ENCODE results near the gene SLC44A3. TPM values are rescaled to one million over a fixed set of nuclear protein-coding genes. Genes with fewer than 3 reads are reported as not detected.

Gene SLC44A3
- polyA plus RNA-seq, 1 of the 3 experiments (the other 2 are of a cell fraction), result 2.6 TPM

GRCh38 chr1:94843430-94843829 is 23.3 kb downstream of the SLC44A3 start:
- Histone ChIP-seq H3K27ac (ENCODE audit: low read depth in 2 of 2, low read length in 1 of 2) (no peak overlapping the region), H3K4me1 (ENCODE audit: control insufficient read depth in 1 of 2, insufficient read depth in 2 of 2, low read depth in 1 of 2, low read length in 1 of 2) (peaks cover 0 to 2% of the 10 kb centered on the region in 2 experiments; a peak in 1 of 4 replicates), H3K9me2 (no peaks in the 10 kb centered on the region), H3K79me2 (ENCODE audit: insufficient read depth) (no peaks in the 10 kb centered on the region), H3K4me2 (no peak overlapping the region), H3K36me3 (replicated peaks in 1 of 2; ENCODE audit: control insufficient read depth in 1 of 2, insufficient read depth in 2 of 2, low read length in 1 of 2) (no peaks in the 10 kb centered on the region), H3K27me3 (ENCODE audit: insufficient read depth) (no peaks in the 10 kb centered on the region), H2AFZ (ENCODE audit: low read depth) (no peak overlapping the region), H4K20me1 (ENCODE audit: insufficient read depth) (no peaks in the 10 kb centered on the region), H3K9me3 (no peaks in the 10 kb centered on the region), H3K4me3 (ENCODE audit: low read depth in 2 of 2, low read length in 1 of 2) (no peak overlapping the region), H3F3A (replicated peaks; ENCODE audit: insufficient read depth) (no peaks in the 10 kb centered on the region), H3K9ac (no peak overlapping the region)
- POLR2A ChIA-PET, result no interaction called here
- CTCF ChIA-PET, result interaction anchor here (0.8 to 4.4 kb wide), 4 partner anchors 12 to 200 kb away, joined by 3 to 29 read pairs (median 6); no protein-coding TSS in a partner anchor
- WGBS (ENCODE audit: low lambda C conversion rate), result 97% methylated on average over 6 of the region's 6 CpGs
- no peak for DNase-seq
- TF ChIP-seq RFX5 (IDR thresholded peaks at IDR 0.05; ENCODE audit: low read length) (no peak), TEAD4 (IDR thresholded peaks at IDR 0.05; ENCODE audit: borderline replicate concordance, insufficient read depth) (no peak), TCF12 (IDR thresholded peaks at IDR 0.05) (no peak), SMC3 (IDR thresholded peaks at IDR 0.05; ENCODE audit: low read depth, low read length) (no peak), FOXJ3 (CRISPR knock-in tag; IDR thresholded peaks at IDR 0.05) (no peak), NRF1 (IDR thresholded peaks at IDR 0.05; ENCODE audit: low read depth, low read length) (no peak), USF1 (IDR thresholded peaks at IDR 0.05; ENCODE audit: borderline replicate concordance, low read depth) (no peak), SIN3A (IDR thresholded peaks at IDR 0.05; ENCODE audit: borderline replicate concordance, low read depth, low read length) (no peak), USF2 (IDR thresholded peaks at IDR 0.05; ENCODE audit: borderline replicate concordance, low read depth, low read length) (no peak), RAD21 (IDR thresholded peaks at IDR 0.05; ENCODE audit: low read length) (no peak), ELF1 (IDR thresholded peaks at IDR 0.05) (no peak), EP300 (IDR thresholded peaks at IDR 0.05; ENCODE audit: borderline replicate concordance in 1 of 2, low read depth in 1 of 2, low read length in 1 of 2) (no peak), JUND (IDR thresholded peaks at IDR 0.05) (no peak)
- TF ChIP-seq, protein P1, sequence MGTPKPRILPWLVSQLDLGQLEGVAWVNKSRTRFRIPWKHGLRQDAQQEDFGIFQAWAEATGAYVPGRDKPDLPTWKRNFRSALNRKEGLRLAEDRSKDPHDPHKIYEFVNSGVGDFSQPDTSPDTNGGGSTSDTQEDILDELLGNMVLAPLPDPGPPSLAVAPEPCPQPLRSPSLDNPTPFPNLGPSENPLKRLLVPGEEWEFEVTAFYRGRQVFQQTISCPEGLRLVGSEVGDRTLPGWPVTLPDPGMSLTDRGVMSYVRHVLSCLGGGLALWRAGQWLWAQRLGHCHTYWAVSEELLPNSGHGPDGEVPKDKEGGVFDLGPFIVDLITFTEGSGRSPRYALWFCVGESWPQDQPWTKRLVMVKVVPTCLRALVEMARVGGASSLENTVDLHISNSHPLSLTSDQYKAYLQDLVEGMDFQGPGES (IDR thresholded peaks at IDR 0.05; ENCODE audit: low read depth, low read length), result no peak
- TF ChIP-seq, protein P2, sequence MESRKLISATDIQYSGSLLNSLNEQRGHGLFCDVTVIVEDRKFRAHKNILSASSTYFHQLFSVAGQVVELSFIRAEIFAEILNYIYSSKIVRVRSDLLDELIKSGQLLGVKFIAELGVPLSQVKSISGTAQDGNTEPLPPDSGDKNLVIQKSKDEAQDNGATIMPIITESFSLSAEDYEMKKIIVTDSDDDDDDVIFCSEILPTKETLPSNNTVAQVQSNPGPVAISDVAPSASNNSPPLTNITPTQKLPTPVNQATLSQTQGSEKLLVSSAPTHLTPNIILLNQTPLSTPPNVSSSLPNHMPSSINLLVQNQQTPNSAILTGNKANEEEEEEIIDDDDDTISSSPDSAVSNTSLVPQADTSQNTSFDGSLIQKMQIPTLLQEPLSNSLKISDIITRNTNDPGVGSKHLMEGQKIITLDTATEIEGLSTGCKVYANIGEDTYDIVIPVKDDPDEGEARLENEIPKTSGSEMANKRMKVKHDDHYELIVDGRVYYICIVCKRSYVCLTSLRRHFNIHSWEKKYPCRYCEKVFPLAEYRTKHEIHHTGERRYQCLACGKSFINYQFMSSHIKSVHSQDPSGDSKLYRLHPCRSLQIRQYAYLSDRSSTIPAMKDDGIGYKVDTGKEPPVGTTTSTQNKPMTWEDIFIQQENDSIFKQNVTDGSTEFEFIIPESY (IDR thresholded peaks at IDR 0.05; ENCODE audit: borderline replicate concordance, low read depth), result no peak
- TF ChIP-seq, protein P3, sequence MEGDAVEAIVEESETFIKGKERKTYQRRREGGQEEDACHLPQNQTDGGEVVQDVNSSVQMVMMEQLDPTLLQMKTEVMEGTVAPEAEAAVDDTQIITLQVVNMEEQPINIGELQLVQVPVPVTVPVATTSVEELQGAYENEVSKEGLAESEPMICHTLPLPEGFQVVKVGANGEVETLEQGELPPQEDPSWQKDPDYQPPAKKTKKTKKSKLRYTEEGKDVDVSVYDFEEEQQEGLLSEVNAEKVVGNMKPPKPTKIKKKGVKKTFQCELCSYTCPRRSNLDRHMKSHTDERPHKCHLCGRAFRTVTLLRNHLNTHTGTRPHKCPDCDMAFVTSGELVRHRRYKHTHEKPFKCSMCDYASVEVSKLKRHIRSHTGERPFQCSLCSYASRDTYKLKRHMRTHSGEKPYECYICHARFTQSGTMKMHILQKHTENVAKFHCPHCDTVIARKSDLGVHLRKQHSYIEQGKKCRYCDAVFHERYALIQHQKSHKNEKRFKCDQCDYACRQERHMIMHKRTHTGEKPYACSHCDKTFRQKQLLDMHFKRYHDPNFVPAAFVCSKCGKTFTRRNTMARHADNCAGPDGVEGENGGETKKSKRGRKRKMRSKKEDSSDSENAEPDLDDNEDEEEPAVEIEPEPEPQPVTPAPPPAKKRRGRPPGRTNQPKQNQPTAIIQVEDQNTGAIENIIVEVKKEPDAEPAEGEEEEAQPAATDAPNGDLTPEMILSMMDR (IDR thresholded peaks at IDR 0.05), result no peak
- TF ChIP-seq, protein P4, sequence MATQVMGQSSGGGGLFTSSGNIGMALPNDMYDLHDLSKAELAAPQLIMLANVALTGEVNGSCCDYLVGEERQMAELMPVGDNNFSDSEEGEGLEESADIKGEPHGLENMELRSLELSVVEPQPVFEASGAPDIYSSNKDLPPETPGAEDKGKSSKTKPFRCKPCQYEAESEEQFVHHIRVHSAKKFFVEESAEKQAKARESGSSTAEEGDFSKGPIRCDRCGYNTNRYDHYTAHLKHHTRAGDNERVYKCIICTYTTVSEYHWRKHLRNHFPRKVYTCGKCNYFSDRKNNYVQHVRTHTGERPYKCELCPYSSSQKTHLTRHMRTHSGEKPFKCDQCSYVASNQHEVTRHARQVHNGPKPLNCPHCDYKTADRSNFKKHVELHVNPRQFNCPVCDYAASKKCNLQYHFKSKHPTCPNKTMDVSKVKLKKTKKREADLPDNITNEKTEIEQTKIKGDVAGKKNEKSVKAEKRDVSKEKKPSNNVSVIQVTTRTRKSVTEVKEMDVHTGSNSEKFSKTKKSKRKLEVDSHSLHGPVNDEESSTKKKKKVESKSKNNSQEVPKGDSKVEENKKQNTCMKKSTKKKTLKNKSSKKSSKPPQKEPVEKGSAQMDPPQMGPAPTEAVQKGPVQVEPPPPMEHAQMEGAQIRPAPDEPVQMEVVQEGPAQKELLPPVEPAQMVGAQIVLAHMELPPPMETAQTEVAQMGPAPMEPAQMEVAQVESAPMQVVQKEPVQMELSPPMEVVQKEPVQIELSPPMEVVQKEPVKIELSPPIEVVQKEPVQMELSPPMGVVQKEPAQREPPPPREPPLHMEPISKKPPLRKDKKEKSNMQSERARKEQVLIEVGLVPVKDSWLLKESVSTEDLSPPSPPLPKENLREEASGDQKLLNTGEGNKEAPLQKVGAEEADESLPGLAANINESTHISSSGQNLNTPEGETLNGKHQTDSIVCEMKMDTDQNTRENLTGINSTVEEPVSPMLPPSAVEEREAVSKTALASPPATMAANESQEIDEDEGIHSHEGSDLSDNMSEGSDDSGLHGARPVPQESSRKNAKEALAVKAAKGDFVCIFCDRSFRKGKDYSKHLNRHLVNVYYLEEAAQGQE (IDR thresholded peaks at IDR 0.05; ENCODE audit: low read depth, low read length), result no peak

All from SK-N-SH (cell line).